Stimulated activated naive CD8-positive, alpha-beta T cell treated with anti-CD3 and anti-CD28 coated beads, Interleukin-15, amount 100 ng/mL, for 72 hours (primary cell): ENCODE measurements around the gene MPC2.
"Not testable (repeated sequence)": the region's sequence is repeated elsewhere in the genome, so short reads cannot be mapped to it uniquely, and the experiment has no call there.

ENCODE experiments used
- ATAC-seq: fragments of 150-1000 bp; cut with Tn5 transposase; 2 replicates; pipeline ENCODE4 v1.10.0; 2021; ENCODE audit warnings: mild to moderate bottlenecking, moderate library complexity
- DNase-seq, 2 donors: peaks; one replicate each; pipeline ENCODE4 v3.0.0; 2021 to 2022
- H3K27ac Mint-ChIP-seq, 2 donors: one replicate each; pipeline ENCODE4 v1.8.0; 2022; ENCODE audit warnings: mild to moderate bottlenecking in 2 of 2, mixed read lengths in 2 of 2, moderate library complexity in 2 of 2
- H3K27me3 Mint-ChIP-seq: one replicate; pipeline ENCODE4 v1.8.0; 2022; ENCODE audit warnings: mixed read lengths
- H3K4me1 Mint-ChIP-seq: one replicate; pipeline ENCODE4 v1.8.0; 2022; ENCODE audit warnings: mild to moderate bottlenecking, mixed read lengths
- H3K4me3 Mint-ChIP-seq, 2 donors: one replicate each; pipeline ENCODE4 v1.8.0; 2022; ENCODE audit warnings: mild to moderate bottlenecking in 2 of 2, mixed read lengths in 2 of 2, moderate library complexity in 1 of 2
- H3K9me3 Mint-ChIP-seq, 2 donors: one replicate each; pipeline ENCODE4 v1.8.0; 2022; ENCODE audit warnings: mixed read lengths in 2 of 2

MPC2 gene

DNA sequence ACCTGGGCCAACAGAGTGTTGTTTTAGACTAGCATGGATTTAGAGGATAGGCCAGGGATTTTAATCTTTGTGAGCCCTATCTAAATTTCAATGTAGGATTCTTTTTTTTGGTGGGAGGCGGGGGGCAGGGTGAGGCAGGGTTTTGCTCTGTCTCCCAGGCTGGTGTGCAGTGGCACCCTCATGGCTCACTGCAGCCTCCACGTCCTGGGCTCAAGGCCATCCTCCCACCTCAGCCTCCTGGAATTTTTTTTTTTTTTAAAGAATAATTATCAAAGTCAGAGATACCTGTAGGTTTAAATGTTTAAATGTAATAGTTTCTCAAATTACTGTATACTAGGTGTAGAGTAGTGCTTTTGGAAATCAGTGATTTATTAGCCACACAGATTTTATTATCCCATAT lies 3.4 kb upstream of the MPC2 start:
- no peak overlapping the region for H3K27ac Mint-ChIP-seq
- H3K4me3 Mint-ChIP-seq, result no peak overlapping the region
- no peak for DNase-seq
- no peaks in the 10 kb centered on the region for H3K27me3 Mint-ChIP-seq
- H3K9me3 Mint-ChIP-seq, result peaks cover 0 to 5% of the 10 kb centered on the region in 2 donors
- peaks cover 18% of the 10 kb centered on the region for H3K4me1 Mint-ChIP-seq
- no peak for ATAC-seq

DNA sequence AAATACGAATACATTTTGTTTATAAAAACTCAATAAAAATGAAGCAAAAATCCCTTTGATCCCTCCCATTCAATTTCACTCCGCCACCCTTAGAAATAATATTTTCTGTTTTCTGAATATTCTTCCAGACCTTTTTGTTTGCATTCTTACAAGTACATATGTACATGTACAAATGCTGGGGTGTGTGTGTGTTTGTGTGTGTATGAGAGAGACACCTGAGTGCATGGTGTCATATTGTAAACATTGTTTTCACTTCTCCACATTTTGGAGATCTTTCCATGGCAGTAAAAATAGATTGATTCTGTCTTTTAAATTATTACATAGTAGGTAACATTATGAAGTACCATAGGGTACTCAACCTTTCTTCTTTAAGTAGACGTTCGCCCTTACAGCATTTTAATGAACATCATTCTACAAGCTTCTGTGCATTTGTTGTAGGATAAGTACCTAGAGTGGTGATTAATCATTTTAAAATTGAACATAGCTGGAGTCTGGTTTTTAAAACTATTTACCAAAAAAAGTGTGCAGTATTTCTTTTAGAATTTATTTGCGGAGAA lies 1.3 kb upstream of the MPC2 start:
- no peaks in the 10 kb centered on the region for H3K27me3 Mint-ChIP-seq
- ATAC-seq, result no peak
- no peak for DNase-seq
- no peaks in the 10 kb centered on the region for H3K9me3 Mint-ChIP-seq
- peak overlapping the region in 1 of 2 donors; percentile 63 for H3K27ac Mint-ChIP-seq
- H3K4me1 Mint-ChIP-seq, result peaks cover 19% of the 10 kb centered on the region
- H3K4me3 Mint-ChIP-seq, result peak overlapping the region; percentile 84 to 99

DNA sequence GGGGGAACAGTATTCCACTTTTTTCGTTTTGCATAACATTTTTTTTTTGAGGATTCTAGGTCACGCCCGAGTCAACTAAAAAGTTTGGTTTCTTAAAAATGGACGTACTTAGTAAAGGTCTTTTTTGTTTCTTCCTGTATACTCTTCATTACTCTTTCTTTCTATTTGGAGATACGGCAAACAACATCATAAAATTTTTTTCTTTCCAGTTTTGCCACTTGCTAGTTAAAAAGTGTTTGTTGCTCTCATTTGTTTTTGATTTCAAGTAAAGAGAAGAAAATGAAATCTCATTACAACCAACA lies 788 bp upstream of the MPC2 start:
- Mint-ChIP-seq H3K4me3 (peak overlapping the region; percentile 84 to 99), H3K27me3 (no peaks in the 10 kb centered on the region), H3K9me3 (no peaks in the 10 kb centered on the region), H3K4me1 (peaks cover 21% of the 10 kb centered on the region), H3K27ac (peak overlapping the region; percentile 93 to 96)
- DNase-seq (no peak), ATAC-seq (no peak)

DNA sequence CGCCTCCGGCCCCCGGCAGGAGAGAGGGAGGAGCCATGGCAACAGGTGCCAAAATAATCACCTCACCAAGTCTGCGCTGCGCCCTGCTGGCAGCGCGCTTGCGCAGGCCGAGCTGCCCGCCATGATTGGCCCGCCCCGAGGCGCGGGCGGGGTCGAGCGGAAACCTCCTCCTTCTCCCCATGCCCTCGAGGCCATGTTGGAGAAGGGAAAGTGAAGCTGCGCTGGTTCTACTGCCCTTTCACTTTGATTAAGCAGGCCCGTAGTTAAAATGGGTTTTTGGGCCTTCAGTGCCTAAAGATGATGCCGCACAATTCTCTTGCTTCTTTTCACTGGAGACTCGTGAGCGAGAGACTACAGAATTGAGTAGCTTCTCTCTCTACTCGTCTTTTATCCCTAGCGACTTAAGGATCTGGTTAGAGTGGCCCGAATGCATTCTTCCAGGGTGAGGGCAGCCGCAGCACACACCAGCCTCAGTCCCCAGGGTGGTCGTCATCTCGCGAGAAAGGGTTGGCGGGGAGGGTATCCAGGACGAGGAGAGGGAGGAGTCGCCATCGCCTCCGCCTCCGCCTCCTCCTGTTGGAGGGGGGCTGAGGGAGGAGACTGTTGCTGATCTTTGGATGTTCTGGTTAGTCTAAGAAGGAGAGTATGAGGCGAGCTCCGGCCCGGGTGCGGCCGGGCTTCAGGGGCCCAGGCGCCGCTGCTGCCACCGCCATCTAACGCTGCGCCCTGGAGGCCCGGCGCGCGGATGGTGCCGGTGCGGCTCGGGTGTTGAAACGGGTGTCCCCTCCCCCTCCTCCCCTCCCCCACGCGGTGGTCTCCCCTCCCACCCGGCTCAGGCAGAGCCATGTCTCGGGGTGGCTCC lies 573 bp downstream of the MPC2 start, which contains the start of gene DCAF6:
DCAF6 (plus strand) TSS at position 616 of the 862 bp plus-strand sequence; CDS start at position 845, 229 bp downstream.
- Mint-ChIP-seq H3K27me3 (no peaks in the 10 kb centered on the region), H3K4me3 (peak within 1 kb of the TSS; percentile 84 to 99), H3K4me1 (peaks cover 26% of the 10 kb centered on the region), H3K27ac (peak within 1 kb of the TSS; percentile 96 to 99), H3K9me3 (no peaks in the 10 kb centered on the region)
- ATAC-seq (peak; percentile 85), DNase-seq (peak; percentile 96 to 98)

DNA sequence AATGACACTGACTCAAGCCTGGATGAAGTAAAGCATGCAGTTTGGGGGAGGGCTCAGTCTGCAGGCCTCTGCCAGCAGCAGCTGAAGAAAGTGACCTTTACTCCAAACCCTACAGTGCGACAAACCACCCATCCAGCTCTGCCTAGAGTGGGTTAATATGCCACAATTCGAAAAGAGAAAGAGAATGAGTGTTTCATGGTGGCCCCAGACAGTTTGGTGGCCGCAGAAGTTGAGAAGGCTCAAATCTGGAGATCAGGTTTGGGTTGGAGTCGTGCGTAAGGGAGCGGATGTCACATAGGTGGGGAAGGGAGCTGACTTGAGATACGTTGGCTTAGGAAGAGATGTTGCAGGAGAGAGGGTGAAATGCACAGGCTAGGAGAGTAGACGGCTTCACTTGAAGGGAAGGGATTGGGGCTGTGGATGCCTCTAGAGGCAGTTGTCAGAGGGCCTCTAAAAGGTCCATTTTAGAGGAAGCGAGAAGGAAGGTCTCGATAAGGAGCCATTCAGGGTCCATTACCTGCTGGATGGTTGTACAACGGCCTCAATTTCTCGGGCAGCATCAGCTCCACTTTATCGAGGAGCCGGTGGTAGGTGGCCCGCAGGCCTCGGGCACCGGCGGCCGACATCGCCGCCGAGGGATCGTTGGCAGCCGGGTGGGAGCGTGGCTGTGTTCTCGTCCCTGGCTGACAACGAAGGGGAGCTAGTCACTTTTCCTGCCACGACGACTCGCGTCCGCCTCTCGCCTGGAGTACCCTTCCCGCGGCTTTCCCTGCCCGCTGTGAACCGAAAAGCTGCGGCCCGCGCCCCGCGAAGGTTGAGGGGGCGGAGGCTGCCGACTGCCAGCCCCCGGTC lies 1.4 kb downstream of the MPC2 start:
- peak overlapping the region; percentile 96 to 99 for H3K27ac Mint-ChIP-seq
- ATAC-seq, result peak; percentile 26
- H3K4me1 Mint-ChIP-seq, result peaks cover 26% of the 10 kb centered on the region
- peak; percentile 45 to 67 for DNase-seq
- H3K27me3 Mint-ChIP-seq, result no peaks in the 10 kb centered on the region
- peak overlapping the region; percentile 84 to 99 for H3K4me3 Mint-ChIP-seq
- no peaks in the 10 kb centered on the region for H3K9me3 Mint-ChIP-seq

DNA sequence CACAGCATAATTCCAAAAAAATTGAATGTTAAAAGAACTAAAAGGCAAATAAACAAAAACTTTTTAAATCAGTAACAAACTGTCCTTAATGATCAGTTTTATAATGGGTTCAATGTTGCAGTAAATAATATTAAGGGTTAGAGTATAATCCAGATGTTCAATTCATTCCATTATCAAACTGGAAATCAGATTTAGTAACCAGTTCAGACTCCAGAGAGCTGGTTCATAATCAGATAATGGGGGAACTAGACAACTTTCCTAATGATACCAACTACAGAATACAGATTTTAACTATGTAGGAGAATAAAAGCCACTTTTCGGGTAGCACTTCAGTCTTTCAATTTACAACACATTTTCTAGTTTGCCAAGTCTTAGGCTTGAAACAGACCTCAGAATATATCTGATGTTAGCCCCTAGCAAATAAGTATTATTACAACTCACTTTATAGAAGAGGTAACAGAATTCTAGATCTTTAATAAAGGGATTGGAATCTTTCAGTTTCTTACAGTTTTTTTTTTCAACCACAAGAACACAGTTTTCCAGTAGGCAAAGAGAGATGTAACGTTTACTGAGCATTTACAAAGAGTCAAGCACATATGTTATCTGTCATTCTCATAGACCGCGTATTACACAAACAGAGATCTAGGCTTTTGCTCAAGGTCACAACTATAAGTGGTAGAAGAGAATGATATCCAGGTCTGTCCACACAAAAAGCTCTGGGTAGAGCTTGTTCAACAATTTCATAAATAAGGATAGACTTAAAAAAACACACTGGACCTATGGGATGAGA lies 2.3 kb downstream of the MPC2 start:
- Mint-ChIP-seq H3K27ac (peak overlapping the region; percentile 96 to 99), H3K4me1 (peaks cover 26% of the 10 kb centered on the region), H3K4me3 (peak overlapping the region; percentile 84 to 99), H3K27me3 (no peaks in the 10 kb centered on the region), H3K9me3 (no peaks in the 10 kb centered on the region)
- no peak for ATAC-seq
- DNase-seq, result no peak

DNA sequence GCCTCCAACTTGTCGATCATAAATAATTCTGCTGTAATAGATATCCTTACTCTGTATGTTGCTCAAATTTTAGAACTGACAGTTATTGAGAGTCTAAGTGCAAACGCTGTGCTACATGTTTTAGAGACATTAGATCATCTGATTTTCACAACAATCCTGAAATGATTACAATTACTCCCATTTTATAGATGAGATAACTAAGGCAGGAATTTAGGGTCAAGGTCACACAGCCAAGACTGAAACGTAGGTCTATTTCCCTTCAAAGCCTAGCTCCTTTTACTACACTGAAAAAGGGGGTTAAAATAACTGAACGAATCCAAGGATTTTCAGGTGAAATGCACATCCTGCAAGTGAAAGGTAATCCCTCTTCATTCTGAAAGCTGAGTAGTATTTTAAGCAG lies 3.1 kb downstream of the MPC2 start:
- H3K9me3 Mint-ChIP-seq, result no peaks in the 10 kb centered on the region
- H3K27me3 Mint-ChIP-seq, result no peaks in the 10 kb centered on the region
- DNase-seq (no peak), ATAC-seq (no peak)
- H3K4me3 Mint-ChIP-seq, result peak overlapping the region in 1 of 2 donors; percentile 13
- peaks cover 26% of the 10 kb centered on the region for H3K4me1 Mint-ChIP-seq
- H3K27ac Mint-ChIP-seq, result no peak overlapping the region

DNA sequence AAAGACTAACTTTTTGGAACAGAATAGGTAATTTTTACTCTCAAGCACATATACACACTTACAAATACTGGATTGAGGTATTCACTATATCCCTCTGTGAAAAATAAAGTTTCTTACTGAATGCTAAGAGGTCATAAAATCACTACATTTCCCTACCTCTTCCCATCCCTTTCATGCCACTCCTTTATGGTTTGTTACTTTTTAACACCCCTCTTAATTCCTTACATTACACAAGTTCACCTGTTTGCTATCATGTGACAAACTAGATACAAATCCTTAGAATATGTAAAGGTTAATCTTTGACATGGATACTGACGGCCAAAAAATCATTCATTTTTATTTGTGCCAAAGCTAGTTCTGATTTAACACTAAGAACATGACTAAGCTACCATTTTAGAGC lies 7.1 kb downstream of the MPC2 start:
- no peaks in the 10 kb centered on the region for H3K27me3 Mint-ChIP-seq
- no peaks in the 10 kb centered on the region for H3K9me3 Mint-ChIP-seq
- ATAC-seq, result no peak
- no peak overlapping the region for H3K4me3 Mint-ChIP-seq
- H3K4me1 Mint-ChIP-seq, result peaks cover 33% of the 10 kb centered on the region
- H3K27ac Mint-ChIP-seq, result peak overlapping the region in 1 of 2 donors; percentile 80
- DNase-seq, result no peak

DNA sequence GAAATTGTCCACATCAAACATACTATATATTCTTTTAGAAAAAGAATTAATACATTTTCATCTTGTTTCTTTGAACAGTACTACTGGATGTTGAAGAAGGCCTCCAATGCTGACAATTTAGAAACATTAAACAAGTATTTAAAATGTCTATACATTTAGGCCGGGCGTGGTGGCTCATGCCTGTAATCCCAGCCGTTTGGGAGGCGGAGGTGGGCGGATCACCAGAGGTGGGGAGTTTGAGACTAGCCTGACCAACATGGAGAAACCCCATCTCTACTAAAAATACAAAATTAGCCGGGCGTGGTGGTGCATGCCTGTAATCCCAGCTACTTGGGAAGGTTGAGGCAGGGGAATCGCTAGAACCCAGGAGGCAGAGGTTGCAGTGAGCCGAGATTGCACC lies 8.0 kb downstream of the MPC2 start:
- not testable (repeated sequence) for H3K9me3 Mint-ChIP-seq, H3K27me3 Mint-ChIP-seq, H3K27ac Mint-ChIP-seq, ATAC-seq, H3K4me3 Mint-ChIP-seq, DNase-seq
- H3K4me1 Mint-ChIP-seq, result peaks cover 27% of the 10 kb centered on the region

DNA sequence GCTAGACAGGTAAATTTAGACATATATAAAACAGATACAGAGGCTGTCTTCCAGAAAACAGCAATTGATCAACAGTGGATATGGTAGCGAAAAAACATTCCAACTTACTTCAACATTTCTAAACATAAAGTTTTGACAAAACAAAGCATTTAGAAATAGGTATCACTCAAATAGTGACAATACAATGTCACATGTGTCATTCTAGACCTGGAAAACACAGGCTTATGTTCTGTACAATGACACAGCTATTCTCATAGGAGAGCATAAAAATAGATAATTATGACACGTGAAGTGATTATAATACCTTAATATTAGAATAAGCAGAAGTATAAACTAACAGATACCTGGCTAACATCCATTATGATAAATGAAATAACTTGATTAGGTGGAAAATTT lies 8.4 kb downstream of the MPC2 start:
- Mint-ChIP-seq H3K27ac (no peak overlapping the region), H3K4me3 (no peak overlapping the region), H3K9me3 (no peaks in the 10 kb centered on the region), H3K27me3 (no peaks in the 10 kb centered on the region), H3K4me1 (peaks cover 23% of the 10 kb centered on the region)
- no peak for ATAC-seq
- DNase-seq, result no peak

DNA sequence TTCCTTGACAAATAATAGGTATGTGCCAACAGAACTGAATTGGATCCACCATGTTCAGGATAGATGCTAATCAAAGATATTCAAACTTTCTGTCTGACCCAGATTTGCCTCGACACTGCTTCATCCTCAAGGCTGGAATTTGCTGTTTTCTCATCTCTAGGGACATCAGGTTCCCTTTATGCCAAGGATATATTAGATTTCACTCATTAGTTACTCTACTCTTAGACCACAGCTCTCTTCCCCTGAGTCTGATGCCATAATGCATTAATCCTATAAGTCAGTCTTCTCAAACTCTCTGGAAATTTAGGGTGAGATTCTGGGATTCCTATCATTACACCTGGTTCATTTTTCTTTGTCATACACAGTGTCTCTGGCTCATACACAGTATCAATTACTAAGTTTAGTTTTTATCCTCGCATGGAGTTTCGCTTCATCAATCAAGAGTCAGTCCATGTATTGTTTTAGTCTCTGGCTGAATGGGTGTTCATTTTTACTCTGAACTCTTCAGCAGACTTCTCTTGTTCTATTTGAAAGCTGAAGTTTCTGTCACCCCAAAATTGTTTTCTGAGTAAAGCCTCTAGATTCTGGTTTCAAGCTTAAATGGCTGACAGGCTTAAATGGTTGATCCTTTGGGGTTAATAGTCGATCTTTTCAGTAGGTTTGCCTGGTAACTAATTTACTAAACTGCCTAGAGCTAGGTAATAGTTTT lies 9.7 kb downstream of the MPC2 start:
- Mint-ChIP-seq H3K27me3 (no peaks in the 10 kb centered on the region), H3K4me3 (no peak overlapping the region), H3K27ac (no peak overlapping the region), H3K4me1 (peaks cover 14% of the 10 kb centered on the region), H3K9me3 (no peaks in the 10 kb centered on the region)
- DNase-seq, result no peak
- no peak for ATAC-seq

DNA sequence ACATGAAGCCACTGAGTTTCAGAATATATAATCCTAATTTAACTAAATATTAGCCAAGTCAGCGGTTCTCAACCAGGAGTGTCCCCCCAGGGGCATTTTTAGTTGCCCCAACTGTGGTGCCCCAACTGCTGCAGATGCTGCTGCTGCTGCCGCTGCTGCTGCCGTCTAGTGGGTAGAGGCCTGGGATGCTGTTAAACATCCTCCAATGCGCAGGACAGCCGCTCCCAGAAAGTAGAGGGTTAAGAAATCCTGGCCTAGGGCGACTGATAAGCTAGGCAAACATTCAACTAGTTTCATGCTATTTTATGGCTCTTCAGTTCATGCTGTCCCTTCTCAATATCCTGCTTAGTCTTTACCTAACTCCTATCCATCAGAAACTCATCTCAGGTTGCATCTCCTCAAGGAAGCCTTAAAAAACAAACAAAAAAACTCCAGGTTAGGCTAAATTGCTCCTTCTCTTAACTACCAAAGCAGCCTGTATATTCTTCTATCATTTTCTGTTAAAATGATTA lies 10.3 kb downstream of the MPC2 start:
- H3K27ac Mint-ChIP-seq, result peak overlapping the region in 1 of 2 donors; percentile 66
- ATAC-seq (no peak), DNase-seq (no peak)
- H3K4me3 Mint-ChIP-seq, result no peak overlapping the region
- no peaks in the 10 kb centered on the region for H3K9me3 Mint-ChIP-seq
- H3K27me3 Mint-ChIP-seq, result no peaks in the 10 kb centered on the region
- peaks cover 14% of the 10 kb centered on the region for H3K4me1 Mint-ChIP-seq

DNA sequence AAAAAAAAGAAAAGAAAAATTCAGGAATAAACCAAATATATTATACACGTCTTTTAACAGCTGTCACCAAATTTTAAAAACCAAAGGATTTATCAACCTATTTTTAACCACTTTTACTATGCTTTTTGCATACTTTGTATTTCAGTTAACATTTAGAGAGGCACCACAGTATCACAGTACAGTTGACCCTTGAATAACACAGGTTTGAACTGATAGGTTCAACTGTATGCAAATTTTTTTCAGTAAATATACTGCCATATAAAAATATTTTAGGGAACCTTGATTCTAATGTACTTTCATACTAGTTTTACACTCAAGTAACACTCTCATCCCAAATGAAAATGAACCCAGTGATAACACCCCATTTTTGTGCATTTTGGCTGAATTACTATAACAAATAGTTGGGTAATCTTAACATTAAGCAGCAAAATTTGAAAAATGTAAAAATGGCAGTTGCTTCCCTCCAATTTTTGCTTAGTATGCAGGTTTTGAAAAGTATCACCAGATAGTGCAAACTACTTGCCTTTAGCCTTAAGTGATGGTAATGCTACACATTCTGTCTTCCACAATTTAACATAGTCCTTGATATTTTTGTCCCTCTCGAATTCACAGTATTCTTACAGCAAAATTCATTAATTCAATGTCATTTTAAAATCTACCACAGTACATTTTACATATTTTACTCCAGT lies 12.2 kb downstream of the MPC2 start:
- Mint-ChIP-seq H3K9me3 (no peaks in the 10 kb centered on the region), H3K4me1 (peaks cover 14% of the 10 kb centered on the region), H3K27ac (no peak overlapping the region), H3K27me3 (no peaks in the 10 kb centered on the region), H3K4me3 (no peak overlapping the region)
- ATAC-seq (no peak), DNase-seq (no peak)

DNA sequence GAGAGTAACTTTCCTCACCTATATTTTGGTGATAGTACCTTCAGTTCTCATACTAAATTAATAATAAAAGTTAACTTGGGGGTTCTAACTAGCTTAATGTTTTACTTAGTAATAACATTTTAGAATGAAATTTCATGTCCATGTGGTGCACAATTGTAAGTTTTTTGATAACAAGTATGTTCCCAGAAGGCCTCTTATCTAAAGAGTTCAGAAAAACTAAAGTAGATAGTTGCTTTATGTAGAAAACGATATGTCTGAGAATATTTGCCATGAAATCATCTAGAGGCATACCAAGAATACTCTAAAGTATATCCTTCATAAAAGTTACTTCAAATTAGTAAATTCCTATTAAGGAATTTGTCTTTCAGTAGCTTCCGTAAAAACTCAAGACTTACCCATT lies 12.8 kb downstream of the MPC2 start:
- no peak for DNase-seq
- no peak for ATAC-seq
- Mint-ChIP-seq H3K9me3 (no peaks in the 10 kb centered on the region), H3K27ac (no peak overlapping the region), H3K4me1 (peaks cover 14% of the 10 kb centered on the region), H3K27me3 (no peaks in the 10 kb centered on the region), H3K4me3 (no peak overlapping the region)
